Activated naive CD8-positive, alpha-beta T cell treated with anti-CD3 and anti-CD28 coated beads, Interleukin-2, amount 10 ng/mL, durations not matched to agents 7 days and 5 days (primary cell): ENCODE measurements around the gene MFSD1. TPM values are rescaled to one million over a fixed set of nuclear protein-coding genes. Genes with fewer than 3 reads are reported as not detected.

ENCODE experiments used
- ATAC-seq: fragments of 150-1000 bp; cut with Tn5 transposase; one replicate; pipeline ENCODE4 v1.10.0; 2021; ENCODE audit warnings: low read depth, moderate library complexity
- POLR2A ChIA-PET: fragments of 350-600 bp; sonication (Branson Sonifier 250); formaldehyde crosslinking; loops from one replicate; lab custom pipeline; 2021; ENCODE audit warnings: antibody characterized with exemption; lab: Charles Lee
- DNase-seq: peaks from one replicate; pipeline ENCODE4 v3.0.0; 2021
- H3K27ac Mint-ChIP-seq: one replicate; pipeline ENCODE4 v1.8.0; 2022; ENCODE audit warnings: mild to moderate bottlenecking, mixed read lengths
- H3K27me3 Mint-ChIP-seq: one replicate; pipeline ENCODE4 v1.8.0; 2022; ENCODE audit warnings: mild to moderate bottlenecking, moderate library complexity, mixed read lengths
- H3K36me3 Mint-ChIP-seq: one replicate; pipeline ENCODE4 v1.8.0; 2021; ENCODE audit warnings: mild to moderate bottlenecking, mixed read lengths
- H3K4me1 Mint-ChIP-seq: one replicate; pipeline ENCODE4 v1.8.0; 2021; ENCODE audit warnings: mixed read lengths
- H3K4me3 Mint-ChIP-seq: one replicate; pipeline ENCODE4 v1.8.0; 2022; ENCODE audit warnings: mild to moderate bottlenecking, moderate library complexity, mixed read lengths
- H3K9me3 Mint-ChIP-seq: one replicate; pipeline ENCODE4 v1.8.0; 2021; ENCODE audit warnings: mixed read lengths
- total RNA-seq, 2 experiments: library from RNA; stranded (reverse); gene quantifications; one replicate each; pipeline ENCODE4 v1.2.3, GENCODE V29; 2021

MFSD1 gene
- total RNA-seq, 2 experiments from 2014 or later = 26.2 TPM

DNA sequence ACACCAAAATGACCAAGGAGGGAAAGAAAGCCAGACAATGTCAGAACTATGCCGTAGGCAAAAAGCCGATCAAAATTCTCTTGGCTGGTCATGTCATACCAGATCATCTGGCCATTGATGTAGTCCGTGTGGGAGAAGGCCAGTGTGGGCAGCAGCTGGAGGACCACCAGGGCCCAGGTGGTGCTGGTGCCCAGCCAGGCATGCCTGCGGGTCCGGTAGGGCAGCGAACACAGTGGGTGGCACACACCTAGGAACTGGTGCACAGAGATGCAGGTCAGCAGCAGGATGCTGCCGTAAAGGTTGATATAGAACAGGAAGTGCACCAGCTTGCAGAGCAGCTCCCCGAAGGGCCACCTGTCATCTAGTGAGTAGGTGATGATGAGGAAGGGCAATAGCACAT lies 39.5 kb downstream of the MFSD1 start:
- no peak for ATAC-seq
- Mint-ChIP-seq H3K36me3 (no peaks in the 10 kb centered on the region), H3K4me1 (peaks cover 3% of the 10 kb centered on the region), H3K4me3 (no peak overlapping the region), H3K27me3 (no peaks in the 10 kb centered on the region), H3K9me3 (no peaks in the 10 kb centered on the region), H3K27ac (no peak overlapping the region)
- POLR2A ChIA-PET = no interaction called here
- DNase-seq = no peak

DNA sequence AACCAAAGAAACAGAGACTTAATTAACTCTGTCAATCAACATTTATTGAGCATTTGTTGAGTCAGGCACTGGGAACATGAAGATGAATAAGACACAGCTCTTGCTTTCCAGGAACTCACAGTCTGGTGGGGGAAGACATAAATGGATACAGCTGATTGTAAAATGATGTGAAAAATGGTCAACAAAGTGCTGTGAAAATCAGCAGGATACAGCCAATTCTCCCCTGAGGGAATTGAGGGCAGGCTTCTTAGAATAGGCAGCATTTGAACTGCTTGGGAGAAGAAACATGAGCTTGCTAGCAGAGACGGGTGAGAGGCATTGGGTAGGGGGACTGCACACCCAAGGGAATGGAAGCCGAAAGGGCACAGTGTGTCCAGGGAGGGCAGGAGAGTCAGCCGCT lies 41.1 kb downstream of the MFSD1 start:
- POLR2A ChIA-PET = no interaction called here
- ATAC-seq = no peak
- no peak for DNase-seq
- H3K36me3 Mint-ChIP-seq = no peaks in the 10 kb centered on the region
- no peak overlapping the region for H3K4me3 Mint-ChIP-seq
- no peaks in the 10 kb centered on the region for H3K9me3 Mint-ChIP-seq
- H3K27me3 Mint-ChIP-seq = no peaks in the 10 kb centered on the region
- peaks cover 16% of the 10 kb centered on the region for H3K4me1 Mint-ChIP-seq
- H3K27ac Mint-ChIP-seq = no peak overlapping the region

DNA sequence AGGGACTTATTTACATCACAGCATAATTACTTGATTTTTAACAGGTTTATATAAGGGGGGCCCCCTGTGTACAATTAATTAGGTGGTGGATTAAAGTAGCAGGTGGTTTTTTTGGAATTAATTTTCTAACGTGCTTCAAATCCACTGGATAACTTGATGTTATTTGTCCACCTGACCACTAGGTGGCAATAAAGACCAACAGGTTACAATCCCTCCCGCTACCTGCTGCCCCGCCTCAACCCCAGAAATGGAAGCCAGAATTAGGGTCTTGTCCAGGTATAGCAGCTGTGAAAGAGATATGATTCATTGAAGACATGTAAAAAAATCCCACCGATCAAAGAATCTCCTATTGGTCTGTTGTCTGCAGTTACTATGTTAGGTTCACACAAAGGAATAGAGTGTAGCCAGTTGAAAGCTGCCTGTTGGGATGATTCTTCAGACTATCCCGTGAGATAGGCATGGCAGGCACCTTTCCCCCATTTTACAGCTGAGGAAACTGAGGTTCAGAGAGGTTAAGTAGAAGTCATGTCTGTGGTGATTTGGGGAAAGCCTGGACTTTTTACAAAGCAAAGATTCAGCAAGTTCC lies 44.0 kb downstream of the MFSD1 start:
- DNase-seq (no peak), ATAC-seq (no peak)
- no peak overlapping the region for H3K4me3 Mint-ChIP-seq
- H3K27me3 Mint-ChIP-seq = peaks cover 4% of the 10 kb centered on the region
- H3K36me3 Mint-ChIP-seq = no peaks in the 10 kb centered on the region
- POLR2A ChIA-PET = no interaction called here
- no peaks in the 10 kb centered on the region for H3K9me3 Mint-ChIP-seq
- H3K27ac Mint-ChIP-seq = no peak overlapping the region
- peaks cover 19% of the 10 kb centered on the region for H3K4me1 Mint-ChIP-seq

DNA sequence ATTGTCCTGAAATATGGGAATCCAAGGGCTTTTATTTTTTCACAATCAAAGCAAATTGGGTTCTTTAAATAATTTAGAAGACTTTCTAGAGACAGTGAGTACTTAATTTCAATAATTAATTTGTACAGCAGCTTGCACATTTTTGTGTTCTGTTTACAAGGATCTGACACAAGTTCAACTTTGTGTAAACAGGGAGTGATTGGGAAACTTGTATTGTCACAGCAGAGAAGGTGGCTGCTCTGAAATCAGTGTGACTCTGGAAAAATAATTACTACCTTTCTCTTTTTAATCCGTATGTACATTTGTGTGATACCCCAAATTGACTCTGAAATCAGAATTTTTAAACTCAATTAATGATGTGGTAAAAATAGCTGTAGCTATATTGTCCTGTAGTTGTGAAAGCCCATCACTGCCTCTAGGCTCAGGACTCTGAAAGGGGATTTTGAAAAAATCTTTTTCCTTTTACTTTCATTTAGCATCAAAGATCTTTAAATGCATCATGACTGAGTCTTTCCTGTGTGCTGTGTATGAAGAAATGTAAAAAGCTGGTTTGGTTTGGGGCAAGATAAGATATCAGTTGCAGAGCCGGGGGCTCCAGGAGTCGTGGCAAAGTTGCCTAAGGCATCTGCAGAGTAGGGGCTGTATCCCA lies 45.1 kb downstream of the MFSD1 start:
- H3K27me3 Mint-ChIP-seq = peaks cover 4% of the 10 kb centered on the region
- no peak overlapping the region for H3K27ac Mint-ChIP-seq
- POLR2A ChIA-PET = no interaction called here
- DNase-seq (no peak), ATAC-seq (peak; percentile 83)
- no peak overlapping the region for H3K4me3 Mint-ChIP-seq
- no peaks in the 10 kb centered on the region for H3K36me3 Mint-ChIP-seq
- peaks cover 19% of the 10 kb centered on the region for H3K4me1 Mint-ChIP-seq
- H3K9me3 Mint-ChIP-seq = no peaks in the 10 kb centered on the region

DNA sequence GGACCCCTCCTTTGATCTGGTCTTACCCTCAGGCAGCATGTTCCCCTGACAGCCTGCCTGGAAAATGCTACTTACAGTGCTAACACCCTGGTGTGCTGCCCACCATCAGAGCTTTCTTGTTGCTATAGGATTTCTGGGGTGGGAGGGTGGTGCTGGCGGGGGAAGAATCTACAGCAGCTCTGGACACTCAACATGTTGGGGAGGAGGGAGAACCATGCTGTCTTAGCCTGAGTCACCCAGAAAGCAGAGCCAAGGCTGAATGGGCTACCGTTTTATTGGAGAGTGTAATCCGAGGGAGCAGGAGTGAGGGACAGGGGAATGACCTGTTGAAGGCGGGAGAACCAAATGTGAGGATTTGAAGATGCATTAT lies 45.6 kb downstream of the MFSD1 start:
- Mint-ChIP-seq H3K36me3 (no peaks in the 10 kb centered on the region), H3K9me3 (no peaks in the 10 kb centered on the region), H3K27me3 (peaks cover 4% of the 10 kb centered on the region), H3K4me1 (peaks cover 19% of the 10 kb centered on the region), H3K4me3 (no peak overlapping the region), H3K27ac (peak overlapping the region; percentile 27)
- ATAC-seq = peak; percentile 12
- POLR2A ChIA-PET = no interaction called here
- no peak for DNase-seq

DNA sequence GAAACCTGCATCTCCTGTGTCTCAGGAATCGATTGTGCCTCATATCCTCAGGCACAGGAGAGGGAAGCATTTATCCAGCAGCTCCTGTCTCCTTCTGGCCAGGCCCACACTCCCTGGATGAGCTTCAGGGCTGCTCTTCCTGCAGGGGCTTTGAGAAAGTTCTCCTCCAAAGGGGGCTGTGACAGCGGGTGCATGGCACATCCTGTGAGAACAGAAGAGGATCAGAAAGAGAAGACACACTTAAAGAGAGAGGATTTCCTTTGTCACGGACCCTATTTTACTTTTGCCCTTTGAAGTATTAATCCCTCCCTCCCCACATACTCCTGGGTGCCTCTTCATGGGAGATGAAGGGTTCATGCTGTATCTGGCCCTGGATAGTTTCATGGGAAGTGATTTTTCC lies 46.0 kb downstream of the MFSD1 start:
- Mint-ChIP-seq H3K27ac (no peak overlapping the region), H3K9me3 (no peaks in the 10 kb centered on the region), H3K4me1 (peaks cover 19% of the 10 kb centered on the region), H3K36me3 (no peaks in the 10 kb centered on the region), H3K4me3 (no peak overlapping the region), H3K27me3 (peaks cover 4% of the 10 kb centered on the region)
- no peak for ATAC-seq
- DNase-seq = no peak
- POLR2A ChIA-PET = no interaction called here

DNA sequence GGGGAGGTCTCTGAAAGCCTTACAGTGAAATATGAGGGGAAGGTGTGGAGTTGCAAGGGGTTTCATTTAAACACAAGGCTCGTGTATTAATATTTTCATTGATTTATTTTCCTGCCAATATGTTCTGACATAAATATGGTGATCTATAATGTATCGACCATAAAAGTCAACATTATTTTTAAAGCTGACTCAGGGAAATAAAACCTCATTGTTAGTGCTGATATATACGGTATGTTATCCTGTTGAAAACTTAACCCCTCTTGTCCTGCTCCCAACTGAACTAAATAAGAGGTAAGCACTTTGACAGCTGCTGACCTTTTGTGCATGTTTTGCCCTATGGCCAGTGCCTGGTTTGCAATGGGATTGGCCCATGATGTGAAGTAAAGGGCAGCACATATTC lies 47.9 kb downstream of the MFSD1 start:
- Mint-ChIP-seq H3K27ac (no peak overlapping the region), H3K36me3 (no peaks in the 10 kb centered on the region), H3K9me3 (no peaks in the 10 kb centered on the region), H3K27me3 (peaks cover 4% of the 10 kb centered on the region), H3K4me1 (peaks cover 19% of the 10 kb centered on the region), H3K4me3 (no peak overlapping the region)
- no peak for ATAC-seq
- DNase-seq = no peak
- POLR2A ChIA-PET = no interaction called here

DNA sequence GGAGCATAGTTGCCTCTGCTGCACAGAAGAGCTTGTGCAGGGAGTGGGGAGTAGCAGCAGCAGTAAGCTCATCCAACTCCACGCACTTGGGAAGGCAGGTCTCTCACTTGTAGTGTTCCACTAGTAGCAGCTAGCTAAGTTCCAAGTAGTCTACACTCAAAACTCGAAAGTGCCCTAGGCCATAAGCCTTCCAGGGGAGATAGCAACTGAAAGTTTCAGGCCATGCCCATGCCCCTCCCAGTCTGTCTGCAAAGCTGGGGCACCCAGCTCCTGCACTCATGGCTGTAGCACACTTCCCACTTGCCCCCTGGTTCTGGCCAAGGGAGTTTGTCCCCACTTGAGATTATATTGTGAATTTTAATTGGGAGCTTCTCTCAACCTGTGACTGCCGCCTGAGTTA lies 57.5 kb downstream of the MFSD1 start:
- no peaks in the 10 kb centered on the region for H3K4me1 Mint-ChIP-seq
- DNase-seq = no peak
- no peaks in the 10 kb centered on the region for H3K36me3 Mint-ChIP-seq
- H3K27ac Mint-ChIP-seq = no peak overlapping the region
- peaks cover 6% of the 10 kb centered on the region for H3K27me3 Mint-ChIP-seq
- H3K4me3 Mint-ChIP-seq = no peak overlapping the region
- no peak for ATAC-seq
- peaks cover 4% of the 10 kb centered on the region for H3K9me3 Mint-ChIP-seq
- POLR2A ChIA-PET = no interaction called here

DNA sequence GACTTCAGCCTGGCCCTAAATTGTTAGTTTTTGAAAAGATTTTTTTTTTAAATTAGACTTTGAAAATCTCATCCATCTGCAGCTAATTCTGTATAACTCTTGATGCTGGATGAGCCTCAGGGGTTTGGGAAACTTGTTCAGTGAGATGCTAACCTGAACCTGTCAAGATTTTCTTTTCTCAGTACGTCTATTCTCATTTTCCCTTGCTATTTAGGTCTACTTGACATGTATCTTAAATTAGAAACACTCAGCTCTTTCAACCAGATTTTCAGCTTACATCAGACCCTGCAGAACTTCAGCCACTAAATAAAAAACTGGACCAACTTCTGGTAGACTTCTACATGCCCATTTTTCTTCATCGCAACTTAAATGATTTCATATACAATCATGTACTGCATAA lies 61.4 kb downstream of the MFSD1 start:
- Mint-ChIP-seq H3K27me3 (no peaks in the 10 kb centered on the region), H3K4me3 (no peak overlapping the region), H3K4me1 (peaks cover 3% of the 10 kb centered on the region), H3K27ac (no peak overlapping the region), H3K9me3 (no peaks in the 10 kb centered on the region), H3K36me3 (no peaks in the 10 kb centered on the region)
- DNase-seq (no peak), ATAC-seq (no peak)
- POLR2A ChIA-PET = no interaction called here

DNA sequence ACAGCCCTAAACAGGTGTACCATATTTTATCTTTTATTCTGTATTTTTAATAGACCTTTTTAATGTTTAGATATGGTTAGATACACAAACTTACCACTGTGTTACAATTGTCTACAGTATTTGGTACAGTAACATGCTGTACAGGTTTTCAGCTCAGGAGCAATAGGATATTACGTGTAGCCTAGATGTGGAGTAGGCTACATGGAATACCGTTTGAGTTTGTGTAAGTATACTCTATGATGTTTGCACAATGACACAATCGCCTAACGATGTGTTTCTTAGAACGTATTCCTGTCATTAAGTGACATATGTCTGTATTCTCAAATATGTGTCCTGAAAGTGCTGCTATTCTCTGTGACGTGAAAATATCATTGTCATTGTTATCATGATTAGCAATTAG lies 62.6 kb downstream of the MFSD1 start:
- DNase-seq (no peak), ATAC-seq (no peak)
- Mint-ChIP-seq H3K36me3 (no peaks in the 10 kb centered on the region), H3K27ac (no peak overlapping the region), H3K4me3 (no peak overlapping the region), H3K4me1 (peaks cover 3% of the 10 kb centered on the region), H3K9me3 (no peaks in the 10 kb centered on the region), H3K27me3 (no peaks in the 10 kb centered on the region)
- POLR2A ChIA-PET = no interaction called here

DNA sequence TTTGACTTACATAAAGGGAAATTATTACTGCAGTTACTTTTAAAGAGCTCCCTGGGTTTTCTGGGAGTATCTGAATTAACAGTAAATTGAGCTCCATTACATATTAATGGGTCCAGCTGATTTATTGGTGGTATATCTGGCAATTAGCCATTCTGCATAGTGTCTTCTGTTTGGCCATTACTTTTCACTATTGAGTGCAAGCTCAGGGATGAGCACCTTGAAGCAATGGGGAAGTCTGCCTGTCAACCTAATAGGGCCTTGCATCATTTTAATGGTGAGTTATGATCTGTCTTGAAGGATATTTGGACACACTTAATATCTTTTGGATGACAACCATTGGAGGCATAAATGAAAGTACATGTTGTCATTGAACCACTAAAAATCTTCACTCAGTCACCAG lies 73.8 kb downstream of the MFSD1 start:
- Mint-ChIP-seq H3K27ac (no peak overlapping the region), H3K4me1 (no peaks in the 10 kb centered on the region), H3K27me3 (no peaks in the 10 kb centered on the region), H3K36me3 (no peaks in the 10 kb centered on the region), H3K4me3 (no peak overlapping the region), H3K9me3 (no peaks in the 10 kb centered on the region)
- ATAC-seq (no peak), DNase-seq (no peak)
- POLR2A ChIA-PET = no interaction called here

Other genes starting within 250 kb of the MFSD1 start
- gene MLF1, start 230.9 kb upstream of the MFSD1 start, total RNA-seq = 1 to 10 TPM in 1 of 2 experiments, under 1 TPM in 1; 0.83 to 1.2 TPM
- gene GFM1, start 157.5 kb upstream of the MFSD1 start, total RNA-seq = 10 to 100 TPM; 34.7 to 38.9 TPM
- gene LXN, start 129.4 kb upstream of the MFSD1 start, total RNA-seq = 1 to 10 TPM; 7.7 to 8.7 TPM
- not detected for gene RARRES1, start 69.6 kb upstream of the MFSD1 start, total RNA-seq